Hematopoietic multipotent progenitor cell treated with erythropoietin and hydrocortisone succinate and interleukin-3 and kit ligand, for 15 days (in vitro differentiated cells): ENCODE data around the gene RAB8A.
"Not testable (repeated sequence)": the region's sequence is repeated elsewhere in the genome, so short reads cannot be mapped to it uniquely, and the experiment has no call there.

Source experiments
- DNase-seq: peaks from one replicate; pipeline ENCODE4 v3.0.0-alpha.2; 2015; ENCODE audit warnings: low spot score

Gene RAB8A

DNA sequence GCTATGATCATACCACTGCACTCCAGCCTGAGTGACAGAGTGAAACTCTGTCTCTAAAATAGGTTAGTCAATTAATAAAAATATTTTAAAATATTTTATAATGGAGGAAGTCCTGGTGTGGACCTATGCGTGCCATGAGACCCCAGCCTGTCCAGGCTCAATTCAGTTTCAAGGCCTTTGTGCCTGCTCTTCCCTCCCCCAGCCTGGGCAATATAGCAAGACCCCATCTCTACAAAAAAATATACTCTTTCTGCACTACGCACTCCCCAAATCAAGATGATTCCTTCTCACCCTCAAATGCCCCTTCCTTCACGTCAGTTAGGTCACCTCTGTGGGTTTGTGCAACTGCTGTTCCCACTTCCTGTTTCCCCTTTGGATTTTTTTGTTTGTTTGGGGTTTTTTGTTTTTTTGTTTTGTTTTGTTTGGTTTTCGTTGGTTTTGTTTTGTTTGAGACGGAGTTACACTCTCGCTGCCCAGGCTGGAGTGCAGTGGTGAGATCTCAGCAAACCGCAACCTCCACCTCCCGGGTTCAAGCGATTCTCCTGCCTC is 30.4 kb downstream of the RAB8A start:
- DNase-seq = no peak

DNA sequence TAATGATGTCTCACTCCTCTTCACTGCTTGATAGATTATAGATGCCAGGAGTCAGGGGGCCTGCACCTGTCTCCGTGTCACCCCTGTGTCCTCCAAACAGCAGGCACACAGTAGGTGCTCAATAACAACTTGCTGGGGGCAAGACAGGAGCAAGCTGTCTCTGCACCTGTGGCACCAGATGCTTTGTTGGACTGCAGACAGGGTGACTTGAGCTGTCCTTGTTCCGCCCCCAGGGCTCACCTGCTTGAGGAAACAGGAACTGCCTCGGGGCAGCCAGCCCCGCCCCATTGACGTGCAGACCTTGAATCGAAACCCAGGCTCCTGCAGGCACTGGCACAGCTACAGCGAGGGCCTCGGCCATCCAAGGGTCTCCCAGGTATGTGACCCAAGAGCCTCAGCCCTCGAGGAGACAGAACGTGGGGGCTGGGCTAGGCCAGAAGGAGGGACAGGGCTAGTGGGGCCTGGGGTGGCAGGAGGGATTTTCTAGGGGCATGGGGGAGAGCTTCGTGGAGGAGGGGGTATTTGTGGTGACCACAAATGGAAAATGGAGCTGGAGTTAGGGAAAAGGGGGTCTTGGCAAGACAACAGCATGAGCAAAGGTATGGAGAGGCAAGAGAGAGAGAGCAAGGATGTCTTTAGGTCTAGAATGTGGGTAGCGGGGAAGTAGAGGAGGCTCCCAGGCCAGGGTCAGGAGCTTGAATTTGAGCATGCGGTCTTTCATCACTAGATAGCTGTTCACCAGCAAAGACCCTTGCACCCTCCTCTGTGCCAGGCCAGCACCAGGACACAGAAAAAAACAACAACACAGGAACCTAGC is 31.9 kb downstream of the RAB8A start, which contains the start of gene HSH2D:
TSS of gene HSH2D (plus strand) at position 287 of the 817 bp plus-strand sequence. CDS start 5,066 bp downstream, outside the sequence.
- no peak for DNase-seq

DNA sequence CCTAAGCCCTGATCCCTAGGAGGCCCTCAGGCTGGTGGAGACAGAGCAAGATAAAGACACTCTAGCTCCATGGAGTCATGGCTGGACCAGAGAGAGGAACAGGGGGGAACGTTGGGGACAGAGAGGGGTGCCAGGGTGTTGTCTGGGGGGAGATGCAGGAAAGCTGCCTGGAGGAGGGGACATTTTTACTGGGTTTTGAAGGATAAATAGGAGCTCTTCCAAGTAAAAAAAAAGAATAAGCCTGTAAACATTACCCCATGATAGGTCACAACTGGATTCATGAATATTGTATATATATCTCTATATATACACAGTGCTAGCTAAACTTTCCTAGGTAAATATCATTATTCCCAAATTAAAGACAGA is 32.5 kb downstream of the RAB8A start:
- no peak for DNase-seq

DNA sequence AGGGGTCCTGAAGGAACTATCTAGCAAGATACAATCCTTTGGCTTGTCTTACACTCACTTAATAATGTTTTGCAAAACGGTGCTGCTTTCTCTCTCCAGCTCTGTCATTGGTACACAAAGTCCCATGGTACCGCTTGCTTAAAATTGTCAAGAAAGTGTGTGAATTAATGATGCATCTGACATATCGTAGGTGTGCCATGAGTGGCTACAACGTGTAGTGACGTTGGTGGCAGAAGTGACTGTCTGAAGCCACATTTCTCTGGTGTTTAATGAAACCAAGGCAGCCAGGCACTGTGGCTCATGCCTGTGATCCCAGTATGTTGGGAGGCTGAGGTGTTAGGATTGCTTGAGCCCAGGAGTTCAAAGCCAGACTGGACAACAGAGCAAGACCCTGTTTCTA is 34.4 kb downstream of the RAB8A start:
- DNase-seq = no peak

DNA sequence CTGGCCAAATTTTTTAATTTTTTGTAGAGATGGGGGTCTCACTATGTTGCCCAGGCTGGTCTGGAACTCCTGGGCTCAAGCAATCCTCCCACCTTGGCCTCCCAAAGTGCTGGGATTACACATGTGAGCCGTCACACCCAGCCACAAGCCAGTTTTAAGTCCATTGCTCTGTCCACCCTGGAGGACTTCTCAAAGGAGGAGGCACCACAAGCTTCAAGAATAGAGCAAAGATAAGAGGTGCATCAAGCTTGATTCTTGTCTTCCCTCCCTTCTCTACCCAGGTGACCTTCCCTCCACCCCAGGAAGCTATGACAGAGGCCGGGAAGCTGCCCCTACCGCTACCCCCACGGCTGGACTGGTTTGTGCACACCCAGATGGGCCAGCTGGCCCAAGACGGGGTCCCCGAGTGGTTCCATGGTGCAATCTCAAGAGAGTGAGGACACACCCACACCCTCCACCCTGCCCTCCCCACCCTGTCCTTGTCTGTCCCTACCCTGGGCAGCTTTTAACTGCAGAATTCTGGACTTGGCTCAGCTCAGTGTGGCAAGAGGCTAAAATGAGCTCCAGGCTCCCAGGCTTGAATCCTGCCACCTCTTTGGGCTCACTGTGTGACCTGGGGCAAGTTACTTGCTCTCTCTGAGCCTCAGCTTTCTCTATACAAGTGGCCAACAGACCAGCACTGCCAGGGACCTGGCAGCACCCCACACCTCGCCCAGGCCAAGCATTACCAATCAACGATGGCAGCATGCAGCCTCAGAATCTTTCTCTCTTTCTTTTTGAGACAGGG is 36.9 kb downstream of the RAB8A start:
- DNase-seq = no peak

DNA sequence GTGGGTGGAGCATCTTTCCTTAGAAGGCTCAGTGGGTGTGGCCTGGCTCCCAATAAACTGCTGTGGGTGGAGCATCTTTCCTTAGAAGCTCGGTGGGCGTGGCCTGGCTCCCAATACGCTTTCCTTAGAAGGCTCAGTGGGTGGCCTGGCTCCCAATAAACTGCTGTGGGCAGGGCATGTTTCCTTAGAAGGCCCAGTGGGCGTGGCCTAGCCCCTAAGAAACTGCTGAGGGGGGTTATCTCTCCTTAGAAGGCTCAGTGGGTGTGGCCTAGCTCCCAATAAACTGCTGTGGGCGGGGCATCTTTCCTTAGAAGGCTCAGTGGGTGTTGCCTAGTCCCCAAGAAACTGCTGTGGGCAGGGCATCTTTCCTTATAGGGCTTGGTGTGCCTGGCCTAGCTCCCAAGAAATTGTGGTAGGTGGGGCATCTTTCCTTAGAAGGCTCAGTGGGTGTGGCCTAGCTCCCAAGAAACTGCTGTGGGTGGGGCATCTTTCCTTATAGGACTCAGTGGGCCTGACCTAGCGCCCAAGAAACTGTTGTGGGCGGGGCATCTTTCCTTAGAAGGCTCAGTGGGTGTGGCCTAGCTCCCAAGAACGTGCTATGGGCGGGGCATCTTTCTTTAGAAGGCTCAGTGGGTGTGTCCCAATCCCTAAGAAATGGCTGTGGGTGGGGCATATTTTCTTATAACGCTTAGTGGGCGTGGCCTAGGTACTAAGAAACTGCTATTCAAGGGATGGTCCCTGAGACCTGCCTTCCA is 42.1 kb downstream of the RAB8A start:
- peak; percentile 47 for DNase-seq

DNA sequence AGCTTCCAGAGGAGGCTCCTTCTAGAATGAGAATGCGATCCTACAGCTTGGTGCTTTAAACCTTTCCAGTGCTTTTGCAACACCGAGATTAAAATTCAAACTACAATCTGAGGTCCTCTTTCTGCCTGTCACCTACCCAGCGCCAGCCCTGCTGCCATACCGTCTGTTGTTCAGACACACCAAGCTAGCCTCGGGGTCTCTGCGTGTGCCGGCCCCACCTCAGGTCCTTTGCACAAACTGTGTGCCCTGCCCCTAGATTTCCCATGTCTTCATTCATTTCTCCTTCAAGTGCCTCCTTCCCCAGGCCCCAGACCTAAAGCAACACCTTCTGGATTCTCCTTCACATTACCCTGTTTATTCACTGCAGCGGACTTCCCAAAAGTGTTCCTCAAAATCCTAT is 42.9 kb downstream of the RAB8A start:
- no peak for DNase-seq

DNA sequence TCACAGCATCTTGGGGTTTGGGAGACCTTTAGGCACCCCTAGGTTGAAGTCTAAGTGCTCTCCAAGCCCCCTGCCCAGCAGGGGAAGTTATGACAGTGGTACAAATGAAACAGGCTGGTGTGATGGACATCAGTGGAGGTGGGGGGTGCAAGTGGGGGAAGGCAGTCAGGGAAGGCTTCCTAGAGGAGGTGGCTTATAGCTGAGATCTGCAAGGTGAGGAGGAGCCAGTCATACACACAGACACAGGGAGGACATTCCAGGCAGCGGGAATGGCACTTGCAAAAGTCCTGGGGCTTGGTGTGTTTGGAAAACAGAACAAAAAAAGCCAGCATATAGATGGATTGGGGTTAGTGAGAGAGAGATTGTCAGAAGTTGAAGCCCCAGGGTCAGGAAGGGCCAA is 43.4 kb downstream of the RAB8A start:
- DNase-seq = no peak

DNA sequence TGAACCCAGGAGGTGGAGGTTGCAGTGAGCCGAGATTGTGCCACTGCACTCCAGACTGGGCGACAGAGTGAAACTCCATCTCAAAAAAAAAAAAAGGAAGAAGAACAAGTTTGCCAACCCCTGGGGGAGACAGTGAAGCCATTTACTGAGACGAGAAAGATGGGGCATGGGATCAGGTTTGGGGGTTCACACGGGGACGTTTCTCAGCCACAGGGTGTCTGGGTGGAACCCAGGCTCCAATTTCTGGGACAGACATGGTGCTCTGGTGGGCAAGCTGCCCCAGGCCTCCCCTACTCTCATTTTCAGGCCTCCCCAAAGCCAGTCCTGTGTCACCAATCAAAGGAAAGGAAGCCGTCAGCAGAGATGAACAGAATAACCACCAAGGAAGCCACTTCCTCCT is 45.2 kb downstream of the RAB8A start:
- DNase-seq = no peak

DNA sequence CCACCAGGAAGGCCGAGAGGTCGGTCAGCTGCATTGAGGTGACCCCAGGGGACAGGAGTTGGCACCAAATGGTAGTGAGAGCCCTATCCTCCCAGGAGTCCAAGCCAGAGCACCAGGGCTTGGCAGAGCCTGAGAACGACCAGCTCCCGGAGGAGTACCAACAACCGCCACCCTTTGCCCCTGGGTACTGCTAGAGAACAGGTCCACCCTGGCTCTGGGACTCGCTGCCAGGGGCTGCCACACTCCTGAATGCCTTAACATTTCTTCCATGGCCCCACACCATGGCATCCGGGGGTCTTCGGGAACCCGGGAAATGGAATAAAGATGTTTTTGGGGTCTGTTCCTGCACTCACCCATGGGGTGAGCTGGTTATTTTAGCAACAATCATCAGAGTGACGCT is 45.9 kb downstream of the RAB8A start:
- DNase-seq = no peak

DNA sequence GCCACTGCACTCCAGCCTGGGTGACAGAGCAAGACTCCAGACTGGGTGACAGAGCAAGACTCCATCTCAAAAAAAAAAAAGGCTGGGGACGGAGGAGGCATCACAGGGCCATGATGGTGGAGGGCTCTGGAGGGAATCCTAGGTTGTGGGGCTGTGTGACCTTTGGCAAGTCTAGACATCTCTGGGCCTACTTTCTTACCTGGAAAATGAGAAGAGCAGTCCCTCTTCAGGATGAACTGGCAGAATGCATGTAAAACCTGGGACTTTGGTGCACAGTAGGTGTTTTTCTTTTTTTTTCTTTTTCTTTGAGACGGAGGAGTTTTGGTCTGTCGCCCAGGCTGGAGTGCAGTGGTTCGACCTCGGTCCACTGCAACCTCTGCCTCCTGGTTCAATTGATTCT is 48.0 kb downstream of the RAB8A start:
- DNase-seq = no peak

DNA sequence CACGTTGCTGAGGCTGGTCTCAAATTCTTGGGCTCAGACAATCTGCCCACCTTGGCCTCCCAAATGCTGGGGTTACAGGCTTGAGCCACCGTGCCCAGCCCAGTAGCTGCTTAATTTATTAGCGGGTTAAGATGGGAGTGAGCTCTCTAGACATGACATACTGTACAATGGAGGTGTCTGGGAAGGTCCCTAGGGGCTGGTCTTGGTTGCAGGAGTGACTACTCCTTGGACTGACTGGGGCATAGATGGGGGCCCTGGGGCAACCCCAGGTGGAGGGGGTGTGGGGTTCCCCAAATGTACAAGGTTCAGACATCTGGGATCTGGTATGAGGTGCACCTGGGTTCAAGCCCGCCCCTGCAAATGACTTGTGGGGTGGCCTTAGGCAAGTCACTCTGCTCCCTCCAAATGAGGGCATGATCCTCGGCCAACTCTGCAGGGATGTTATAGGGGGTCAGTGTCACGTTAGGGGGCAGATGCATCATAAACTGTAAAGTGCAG is 48.8 kb downstream of the RAB8A start:
- no peak for DNase-seq

DNA sequence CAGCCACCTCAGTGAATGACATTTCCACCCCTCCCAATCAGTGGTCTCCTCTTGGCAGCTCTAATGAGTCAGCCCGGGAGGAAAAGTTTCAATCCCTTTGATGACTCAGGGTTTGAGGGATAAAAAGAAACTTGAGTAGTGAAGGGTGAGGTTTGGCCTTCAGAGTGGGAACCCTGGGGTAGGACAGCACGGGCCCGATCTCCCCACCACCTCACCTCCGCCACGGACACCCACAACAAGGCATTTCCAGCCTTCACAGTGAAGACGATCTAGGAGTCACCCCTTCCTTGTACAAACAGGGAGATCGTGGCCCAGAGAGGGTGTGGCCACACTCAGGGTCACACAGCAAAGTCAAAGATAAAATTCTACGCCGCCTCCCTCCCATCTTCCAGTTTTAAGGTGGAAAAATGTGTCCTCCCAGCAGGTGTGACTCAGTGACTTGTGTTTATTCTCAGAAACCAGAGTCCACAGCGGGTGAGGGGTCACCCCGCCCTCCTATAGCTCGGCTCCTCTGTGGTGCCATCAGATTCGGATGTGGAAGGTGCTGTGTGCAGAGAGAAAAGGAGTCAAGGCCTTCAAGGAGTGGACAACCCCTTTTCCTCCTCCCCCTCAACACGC is 49.4 kb downstream of the RAB8A start:
- DNase-seq = no peak

DNA sequence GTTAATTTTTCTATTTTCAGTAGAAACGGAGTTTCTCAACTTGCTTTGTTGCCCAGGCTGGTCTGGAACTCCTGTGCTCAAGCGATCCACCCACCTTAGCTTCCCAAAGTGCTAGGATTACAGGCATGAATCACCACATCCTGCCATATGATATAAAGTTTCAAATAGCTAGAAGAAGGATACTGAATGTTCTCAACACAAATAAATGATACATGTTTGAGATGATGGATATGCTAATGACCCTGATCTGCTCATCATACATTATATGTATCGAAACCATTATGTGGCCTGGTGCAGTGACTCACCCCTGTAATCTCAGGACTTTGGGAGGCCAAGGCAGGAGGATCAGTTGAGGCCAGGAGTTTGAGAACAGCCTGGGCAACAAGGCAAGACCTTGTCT is 50.2 kb downstream of the RAB8A start:
- DNase-seq = no peak

DNA sequence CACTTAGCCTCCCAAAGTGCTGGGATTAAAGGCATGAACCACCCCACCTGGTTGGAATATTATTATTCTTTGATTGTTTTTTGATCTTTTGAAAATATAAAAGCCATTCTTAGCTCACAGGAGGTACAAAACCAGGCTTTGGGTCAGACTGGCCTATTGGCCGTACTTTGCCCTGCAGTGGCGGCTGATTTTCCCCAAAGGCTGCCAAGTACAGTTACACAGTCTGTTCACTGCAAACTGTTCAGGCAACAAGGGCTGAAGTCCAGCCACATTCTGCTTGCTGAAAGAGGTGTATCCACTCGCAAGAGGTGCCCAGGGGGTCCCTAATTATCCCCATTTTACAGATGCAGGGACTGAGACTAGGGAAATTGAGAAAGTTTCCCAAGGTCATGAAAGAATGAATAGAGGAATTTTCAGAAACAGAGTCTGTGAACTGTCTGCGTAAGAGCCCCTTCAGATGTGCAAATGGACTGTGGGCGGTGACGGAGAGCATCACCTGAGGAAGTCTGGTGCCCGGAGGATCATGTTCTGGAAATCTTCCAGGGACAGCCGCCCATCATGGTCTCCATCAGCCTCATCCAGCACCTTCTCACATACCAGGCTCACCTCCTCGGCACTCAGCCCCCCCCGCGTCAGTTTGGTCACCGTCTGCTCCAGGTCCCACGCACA is 52.7 kb downstream of the RAB8A start:
- no peak for DNase-seq

DNA sequence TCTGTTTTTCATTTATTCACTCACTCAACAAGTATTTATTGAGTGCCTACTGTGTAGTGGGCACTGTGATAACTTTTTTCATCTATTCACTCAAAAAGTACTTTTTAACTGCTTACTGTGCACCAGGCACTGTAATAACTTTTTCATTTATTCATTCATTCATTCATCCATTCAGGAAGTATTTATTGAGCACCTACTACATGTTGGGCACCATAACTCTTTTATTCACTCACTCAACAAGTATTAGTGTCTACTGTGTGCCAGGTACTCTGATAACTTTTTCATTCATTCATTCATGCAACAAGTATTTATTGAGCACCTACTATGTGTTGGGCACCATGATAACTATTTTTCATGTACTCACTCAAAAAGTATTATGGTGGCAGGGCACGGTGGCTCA is 54.7 kb downstream of the RAB8A start:
- DNase-seq = no peak

DNA sequence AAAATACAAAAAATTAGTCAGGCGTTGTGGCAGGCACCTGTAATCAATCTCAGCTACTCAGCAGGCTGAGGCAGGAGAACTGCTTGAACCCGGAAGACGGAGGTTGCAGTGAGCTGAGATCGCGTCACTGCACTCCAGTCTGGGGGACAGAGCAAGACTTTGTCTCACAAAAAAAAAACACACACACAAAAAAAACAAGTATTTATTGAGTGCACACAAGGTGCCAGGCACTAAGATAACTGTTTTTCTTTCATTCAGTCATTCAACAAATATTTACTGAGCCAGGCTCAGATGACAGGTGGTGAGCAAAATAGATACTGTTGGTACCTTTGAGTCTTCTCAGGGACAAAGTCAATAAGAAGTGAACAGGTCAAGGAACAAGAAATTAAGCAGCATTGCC is 55.4 kb downstream of the RAB8A start:
- no peak for DNase-seq

DNA sequence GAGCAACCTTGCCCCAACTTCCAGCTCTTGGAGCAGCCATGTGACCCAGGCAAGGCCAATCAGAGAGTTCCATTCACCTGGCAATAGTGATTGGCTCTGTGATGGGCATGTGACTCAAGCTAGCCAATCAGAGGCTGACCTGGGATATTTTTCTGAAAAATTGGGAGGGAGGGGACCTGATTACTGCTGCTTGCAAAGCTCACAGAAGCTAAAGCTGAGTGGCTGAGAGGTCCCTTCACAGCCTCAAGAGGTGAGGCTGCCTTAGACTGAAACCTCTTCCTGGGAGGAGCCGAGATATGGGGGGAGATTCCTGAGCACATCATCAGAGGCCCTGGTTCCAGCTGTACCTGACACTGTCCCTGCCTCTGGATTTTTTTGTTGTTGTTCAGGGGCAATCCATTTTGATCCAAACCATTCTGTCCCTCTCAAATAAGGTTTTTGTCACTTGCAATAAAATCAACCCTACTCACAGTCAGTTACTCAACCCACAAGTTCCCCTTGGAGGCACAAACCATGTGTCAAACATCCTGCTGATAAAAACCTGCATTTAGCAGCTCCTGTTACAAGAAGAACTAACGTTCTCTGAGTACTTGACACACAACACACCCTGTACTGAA is 56.9 kb downstream of the RAB8A start:
- no peak for DNase-seq

DNA sequence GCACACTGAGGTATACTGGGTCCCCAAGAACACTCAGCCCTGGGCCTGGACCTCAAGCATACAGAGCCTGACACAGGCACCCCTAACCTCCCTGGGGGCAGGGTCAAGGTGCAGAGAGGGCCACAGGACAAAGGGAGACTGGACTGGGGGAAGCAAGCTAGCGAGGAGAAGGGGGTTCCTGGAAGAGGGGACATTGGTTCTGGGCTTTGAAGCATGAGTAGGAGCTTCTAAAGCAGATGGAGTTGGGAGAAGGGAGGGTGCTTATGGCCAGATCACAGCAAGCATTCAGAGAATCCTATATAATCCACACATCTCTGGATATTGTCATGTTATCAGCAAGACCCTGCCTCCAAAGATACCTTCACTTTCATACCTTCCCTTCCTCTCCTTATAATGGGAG is 58.4 kb downstream of the RAB8A start:
- DNase-seq = no peak

DNA sequence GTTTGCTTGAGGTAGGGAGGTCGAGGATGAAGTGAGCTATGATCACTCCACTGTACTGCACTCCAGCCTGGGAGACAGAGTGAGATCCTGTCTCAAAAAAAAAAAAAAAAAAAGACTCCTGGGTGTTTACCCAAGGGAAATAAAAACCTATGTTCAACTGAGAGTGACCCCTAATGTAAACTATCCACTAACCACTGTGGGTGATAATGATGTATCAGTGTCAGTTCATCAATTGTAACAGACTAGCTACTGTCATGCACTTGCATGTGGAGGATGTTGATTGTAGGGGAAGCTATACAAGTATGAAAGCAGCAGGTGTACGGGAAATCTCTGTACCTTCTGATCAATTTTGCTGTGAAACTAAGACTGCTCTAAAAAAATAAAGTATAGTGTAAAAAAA is 64.3 kb downstream of the RAB8A start:
- DNase-seq = no peak

DNA sequence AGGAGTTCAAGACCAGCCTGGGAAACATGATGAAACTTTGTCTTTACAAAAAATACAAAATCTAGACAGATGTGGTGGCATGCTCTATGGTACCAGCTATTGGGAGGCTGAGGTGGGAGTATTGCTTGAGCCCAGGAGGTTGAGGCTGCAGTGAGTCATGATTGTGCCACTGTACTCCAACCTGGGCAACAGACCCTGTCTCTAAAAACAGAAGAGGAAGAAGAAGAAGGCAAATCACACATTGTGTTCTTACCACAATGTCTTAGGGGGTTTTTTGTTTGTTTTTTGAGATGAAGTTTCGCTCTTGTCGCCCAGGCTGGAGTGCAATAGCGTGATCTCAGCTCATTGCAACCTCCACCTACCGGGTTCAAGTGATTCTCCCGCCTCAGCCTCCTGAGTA is 67.2 kb downstream of the RAB8A start:
- DNase-seq = not testable (repeated sequence)
